ENCODE measurements around the gene DBX1.

GRCh38 chr11:20138707-20139106 is 21.6 kb downstream of the DBX1 start:
- TF ChIP-seq CTCF (IDR thresholded peaks at IDR 0.05) (no peak), EZH2 (IDR thresholded peaks at IDR 0.05) (no peak)
